Breast epithelium (tissue), 4 donors: Measurements from ENCODE around the gene REC8. TPM values are rescaled to one million over a fixed set of nuclear protein-coding genes. Genes with fewer than 3 reads are reported as not detected.
A peak's percentile ranks its signal among the peaks of the same experiment; 100 is the strongest.

Experiments
- DNase-seq, 2 donors: peaks; one replicate each; pipeline ENCODE4 v3.0.0-alpha.2; 2019; ENCODE audit warnings: low spot score in 2 of 2
- H3K27ac ChIP-seq, 2 donors: fragments of 200-600 bp; sonication (generic) in 1 of 2; one replicate each; pipeline ENCODE4 v1.5.1; 2016 to 2019; ENCODE audit warnings: mild to moderate bottlenecking in 1 of 2
- H3K27me3 ChIP-seq, 2 donors: fragments of 200-600 bp; sonication (generic) in 1 of 2; one replicate each; pipeline versions ENCODE4 v1.5.1 to v1.6.0; 2017 to 2019; ENCODE audit warnings: control low read depth in 1 of 2, mild to moderate bottlenecking in 1 of 2
- H3K36me3 ChIP-seq: fragments of 200-600 bp; one replicate; pipeline ENCODE4 v1.5.1; 2019
- H3K4me1 ChIP-seq, 2 donors: fragments of 200-600 bp; sonication (generic); one replicate each; pipeline ENCODE4 v1.5.1; 2016 to 2019; ENCODE audit warnings: control low read depth in 1 of 2
- H3K4me3 ChIP-seq, 3 donors: fragments of 200-600 bp; sonication (generic); 1 replicate in 2 of 3; 2 replicates in 1 of 3; pipeline ENCODE4 v1.5.1; 2016 to 2019; ENCODE audit warnings: mild to moderate bottlenecking in 3 of 3, moderate library complexity in 2 of 3
- H3K9me3 ChIP-seq, 2 donors: fragments of 200-600 bp; sonication (generic) in 1 of 2; one replicate each; pipeline ENCODE4 v1.5.1; 2016 to 2019; ENCODE audit warnings: control low read depth in 1 of 2
- POLR2A ChIP-seq: fragments of 450-650 bp; IDR thresholded peaks from one replicate; pipeline ENCODE4 v1.6.1; 2016; ENCODE audit warnings: antibody characterized with exemption, mild to moderate bottlenecking, moderate library complexity
- POLR2AphosphoS5 ChIP-seq, 3 donors: sonication (generic); formaldehyde crosslinking; IDR thresholded peaks; one replicate each; pipeline ENCODE4 v1.6.1; 2017; ENCODE audit warnings: antibody characterized with exemption in 3 of 3
- intact Hi-C: fragments of 100-400 bp; cut with DNase I; formaldehyde crosslinking; loops from one replicate; pipeline ENCODE4 v1.15.1; 2023; ENCODE audit warnings: low total_unique reads
- total RNA-seq, 3 donors: library from RNA; depleted of rRNA; stranded (reverse); fragments of >200 nt; gene quantifications; one replicate each; pipeline ENCODE4 v1.1.0, GENCODE V29; 2016
- TF ChIP-seq, protein P1 (sequence below), 3 donors: fragments of 450-650 bp; IDR thresholded peaks; one replicate each; pipeline ENCODE4 v1.5.1; 2016 to 2017; ENCODE audit warnings: antibody characterized with exemption in 3 of 3, mild to moderate bottlenecking in 3 of 3, moderate library complexity in 3 of 3

The REC8 gene
- total RNA-seq, 3 donors from 2014 or later = 2.9 to 10.2 (median 6.6) TPM

DNA sequence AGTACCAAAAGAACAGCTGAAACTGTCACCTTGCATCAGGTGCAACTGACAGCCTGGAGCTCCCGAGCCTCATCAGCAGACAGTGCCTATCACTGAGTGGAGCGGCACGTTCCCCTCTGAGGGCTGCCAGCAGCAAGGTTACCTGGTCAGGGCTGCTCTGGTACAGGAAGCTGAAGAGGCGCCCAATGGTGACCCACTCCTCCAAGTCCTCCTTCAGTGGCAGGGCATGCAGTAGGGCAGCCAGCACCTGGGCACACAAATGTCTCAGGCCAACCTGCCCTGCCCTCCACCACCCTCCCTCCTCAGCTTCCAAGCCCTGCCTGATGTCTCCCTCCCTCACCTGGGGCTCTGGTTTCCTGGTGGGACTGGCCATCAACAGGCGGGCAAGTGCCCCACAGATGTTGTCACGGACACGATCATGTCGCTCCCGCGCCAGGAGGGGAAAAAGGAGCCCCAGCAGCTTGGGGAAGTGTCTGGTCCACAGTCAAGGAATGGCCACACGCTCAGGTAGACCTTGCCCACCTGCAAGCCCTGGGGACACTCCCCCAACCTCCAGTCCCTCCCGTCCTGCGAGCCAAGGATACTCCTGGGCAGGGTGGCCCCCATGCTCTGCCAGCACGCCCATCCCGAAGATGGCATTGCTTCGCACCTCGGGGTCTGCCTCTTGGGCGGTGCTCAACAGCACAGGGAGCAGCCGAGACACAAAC is 9.6 kb downstream of the REC8 start:
- no peak for DNase-seq
- Histone ChIP-seq H3K36me3 (peaks cover 7% of the 10 kb centered on the region), H3K9me3 (no peaks in the 10 kb centered on the region), H3K4me1 (no peaks in the 10 kb centered on the region), H3K4me3 (no peak overlapping the region), H3K27me3 (no peaks in the 10 kb centered on the region), H3K27ac (no peak overlapping the region)
- intact Hi-C loops = no loop called here
- TF ChIP-seq, protein P1, sequence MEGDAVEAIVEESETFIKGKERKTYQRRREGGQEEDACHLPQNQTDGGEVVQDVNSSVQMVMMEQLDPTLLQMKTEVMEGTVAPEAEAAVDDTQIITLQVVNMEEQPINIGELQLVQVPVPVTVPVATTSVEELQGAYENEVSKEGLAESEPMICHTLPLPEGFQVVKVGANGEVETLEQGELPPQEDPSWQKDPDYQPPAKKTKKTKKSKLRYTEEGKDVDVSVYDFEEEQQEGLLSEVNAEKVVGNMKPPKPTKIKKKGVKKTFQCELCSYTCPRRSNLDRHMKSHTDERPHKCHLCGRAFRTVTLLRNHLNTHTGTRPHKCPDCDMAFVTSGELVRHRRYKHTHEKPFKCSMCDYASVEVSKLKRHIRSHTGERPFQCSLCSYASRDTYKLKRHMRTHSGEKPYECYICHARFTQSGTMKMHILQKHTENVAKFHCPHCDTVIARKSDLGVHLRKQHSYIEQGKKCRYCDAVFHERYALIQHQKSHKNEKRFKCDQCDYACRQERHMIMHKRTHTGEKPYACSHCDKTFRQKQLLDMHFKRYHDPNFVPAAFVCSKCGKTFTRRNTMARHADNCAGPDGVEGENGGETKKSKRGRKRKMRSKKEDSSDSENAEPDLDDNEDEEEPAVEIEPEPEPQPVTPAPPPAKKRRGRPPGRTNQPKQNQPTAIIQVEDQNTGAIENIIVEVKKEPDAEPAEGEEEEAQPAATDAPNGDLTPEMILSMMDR (IDR thresholded peaks at IDR 0.05) = no peak
- no peak for TF ChIP-seq POLR2A
- no peak for TF ChIP-seq POLR2AphosphoS5 (IDR thresholded peaks at IDR 0.05)

DNA sequence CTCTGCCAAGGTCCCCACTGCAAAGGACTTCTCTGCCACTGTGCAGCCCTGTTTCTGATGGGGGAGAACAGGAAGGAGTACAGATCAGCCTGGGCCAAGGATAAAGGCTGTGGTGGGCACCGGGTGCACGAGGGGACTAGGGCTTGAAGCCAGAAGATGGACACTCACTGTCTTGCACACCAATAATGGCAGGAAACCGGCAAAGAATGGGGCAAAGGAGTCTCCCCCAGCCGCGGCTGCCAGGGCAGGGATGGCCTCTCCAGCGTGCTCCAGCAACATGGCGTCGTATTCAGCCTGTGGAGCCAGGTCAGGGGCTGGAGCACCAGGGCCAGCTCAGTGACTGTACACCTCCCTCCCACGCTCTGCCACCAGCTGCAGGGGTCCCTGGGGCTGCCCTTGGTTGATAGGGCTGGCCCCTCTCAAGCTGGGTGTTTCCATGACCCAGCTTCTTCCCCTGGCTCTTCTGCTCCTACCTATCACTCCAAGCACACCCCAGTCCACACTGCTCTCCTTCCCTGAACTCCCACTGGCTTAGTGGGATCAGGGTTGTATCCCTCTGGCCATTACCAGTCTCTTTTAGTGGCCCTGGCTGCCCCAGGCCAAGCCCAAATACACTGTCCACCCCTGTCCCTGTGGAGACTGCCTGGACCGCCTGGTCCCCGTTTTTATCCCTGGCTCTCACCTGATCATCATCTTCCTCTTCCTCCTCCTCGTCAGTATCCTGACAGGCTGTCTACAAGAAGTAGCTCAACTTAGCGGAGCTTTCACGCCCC is 10.4 kb downstream of the REC8 start:
- no peak for DNase-seq
- Histone ChIP-seq H3K36me3 (peaks cover 5% of the 10 kb centered on the region), H3K27me3 (no peaks in the 10 kb centered on the region), H3K4me1 (peaks cover 0 to under 1% of the 10 kb centered on the region in 2 donors), H3K4me3 (no peak overlapping the region), H3K27ac (peak overlapping the region in 1 of 2 donors; percentile 7), H3K9me3 (no peaks in the 10 kb centered on the region)
- intact Hi-C loops = no loop called here
- no peak for TF ChIP-seq POLR2A
- TF ChIP-seq, protein P1 (IDR thresholded peaks at IDR 0.05) = no peak
- no peak for TF ChIP-seq POLR2AphosphoS5 (IDR thresholded peaks at IDR 0.05)

- intact Hi-C loops = no loop called here
- H3K27ac ChIP-seq = no peak overlapping the region
- peaks cover 5% of the 10 kb centered on the region for H3K36me3 ChIP-seq
- peaks cover 0 to 8% of the 10 kb centered on the region in 2 donors for H3K4me1 ChIP-seq
- no peaks in the 10 kb centered on the region for H3K27me3 ChIP-seq
- DNase-seq = no peak
- TF ChIP-seq POLR2AphosphoS5 (IDR thresholded peaks at IDR 0.05) (no peak), POLR2A (no peak)
- TF ChIP-seq, protein P1 (IDR thresholded peaks at IDR 0.05) = no peak
- no peak overlapping the region for H3K4me3 ChIP-seq
- no peaks in the 10 kb centered on the region for H3K9me3 ChIP-seq
Measured at GRCh38 chr14:24183014-24183481, 11.2 kb downstream of the REC8 start.

DNA sequence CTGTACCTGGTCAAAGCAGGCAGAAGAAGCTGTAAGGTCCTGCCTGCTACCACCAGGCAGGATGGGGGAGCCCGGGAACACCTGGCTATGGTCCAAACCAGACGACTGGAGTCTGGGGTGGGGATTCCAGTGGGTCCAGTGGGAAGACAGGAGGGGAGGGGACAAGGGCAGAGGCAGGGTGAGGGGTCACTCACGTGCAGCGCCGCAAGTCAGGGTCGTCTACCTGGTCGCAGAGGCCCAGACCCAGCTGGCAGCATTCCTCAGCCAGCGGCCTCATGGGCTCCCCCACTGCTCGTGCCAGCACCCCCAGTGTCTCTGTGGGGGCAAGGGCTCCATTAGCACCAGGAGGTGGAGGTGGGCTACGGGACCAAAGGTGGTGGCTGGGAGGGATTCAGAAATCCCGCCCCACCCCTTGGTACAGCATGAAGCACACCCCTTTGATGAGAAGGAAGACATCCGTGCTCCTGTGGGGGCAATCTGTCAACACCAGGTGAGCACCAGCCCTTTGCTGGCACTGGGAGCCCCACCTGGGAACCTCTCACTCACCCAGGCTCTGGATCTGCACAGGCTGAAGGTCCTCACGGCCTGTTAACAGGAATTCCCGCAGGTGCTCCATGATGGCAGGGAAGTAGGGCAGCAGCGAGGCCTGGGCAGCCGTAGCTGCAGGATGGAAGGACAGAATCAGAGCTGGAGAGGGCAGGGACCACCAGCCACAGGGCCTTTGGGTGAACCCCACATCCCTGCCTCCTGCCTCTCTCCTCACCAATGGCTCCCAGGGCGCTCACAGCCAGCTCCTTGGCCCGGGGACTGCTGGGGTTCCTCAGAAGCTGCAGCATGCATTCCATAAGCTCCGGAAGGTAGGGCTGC is 12.5 kb downstream of the REC8 start:
- intact Hi-C loops = no loop called here
- no peak for DNase-seq
- H3K4me1 ChIP-seq = peaks cover 0 to 8% of the 10 kb centered on the region in 2 donors
- H3K4me3 ChIP-seq = no peak overlapping the region
- H3K9me3 ChIP-seq = no peaks in the 10 kb centered on the region
- H3K27me3 ChIP-seq = no peaks in the 10 kb centered on the region
- peaks cover 5% of the 10 kb centered on the region for H3K36me3 ChIP-seq
- H3K27ac ChIP-seq = no peak overlapping the region
- TF ChIP-seq, protein P1 (IDR thresholded peaks at IDR 0.05) = no peak
- TF ChIP-seq POLR2AphosphoS5 (IDR thresholded peaks at IDR 0.05) (no peak), POLR2A (no peak)
